GM12872 (cell line): Measurements from ENCODE around the gene CDK14.

ENCODE experiments used
- TF ChIP-seq, protein P1 (sequence below): IDR thresholded peaks from 3 replicates; pipeline ENCODE4 v1.5.1; 2011; ENCODE audit warnings: low read depth, mild to moderate bottlenecking, low read length, moderate library complexity; ENCODE audit not compliant: insufficient read depth

Gene CDK14

DNA sequence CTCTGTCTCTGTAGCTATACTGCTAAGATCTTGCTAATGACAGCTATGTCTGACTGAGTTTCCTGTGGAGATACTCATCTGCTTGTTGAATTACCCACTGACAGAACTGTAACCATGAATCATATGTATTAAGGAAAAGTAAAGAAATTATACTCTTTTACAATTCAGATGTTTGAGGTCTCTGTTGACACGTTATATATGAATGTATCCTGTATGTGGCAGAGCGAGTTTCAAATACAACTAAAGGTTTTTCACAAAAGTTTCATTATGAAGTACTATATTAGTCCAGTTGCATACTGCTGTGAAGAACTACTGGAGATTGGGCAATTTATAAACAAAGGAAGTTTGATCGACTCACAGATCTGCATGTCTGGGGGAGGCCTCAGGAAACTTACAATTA lies 232.5 kb downstream of the CDK14 start:
- TF ChIP-seq, protein P1, sequence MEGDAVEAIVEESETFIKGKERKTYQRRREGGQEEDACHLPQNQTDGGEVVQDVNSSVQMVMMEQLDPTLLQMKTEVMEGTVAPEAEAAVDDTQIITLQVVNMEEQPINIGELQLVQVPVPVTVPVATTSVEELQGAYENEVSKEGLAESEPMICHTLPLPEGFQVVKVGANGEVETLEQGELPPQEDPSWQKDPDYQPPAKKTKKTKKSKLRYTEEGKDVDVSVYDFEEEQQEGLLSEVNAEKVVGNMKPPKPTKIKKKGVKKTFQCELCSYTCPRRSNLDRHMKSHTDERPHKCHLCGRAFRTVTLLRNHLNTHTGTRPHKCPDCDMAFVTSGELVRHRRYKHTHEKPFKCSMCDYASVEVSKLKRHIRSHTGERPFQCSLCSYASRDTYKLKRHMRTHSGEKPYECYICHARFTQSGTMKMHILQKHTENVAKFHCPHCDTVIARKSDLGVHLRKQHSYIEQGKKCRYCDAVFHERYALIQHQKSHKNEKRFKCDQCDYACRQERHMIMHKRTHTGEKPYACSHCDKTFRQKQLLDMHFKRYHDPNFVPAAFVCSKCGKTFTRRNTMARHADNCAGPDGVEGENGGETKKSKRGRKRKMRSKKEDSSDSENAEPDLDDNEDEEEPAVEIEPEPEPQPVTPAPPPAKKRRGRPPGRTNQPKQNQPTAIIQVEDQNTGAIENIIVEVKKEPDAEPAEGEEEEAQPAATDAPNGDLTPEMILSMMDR: no peak

DNA sequence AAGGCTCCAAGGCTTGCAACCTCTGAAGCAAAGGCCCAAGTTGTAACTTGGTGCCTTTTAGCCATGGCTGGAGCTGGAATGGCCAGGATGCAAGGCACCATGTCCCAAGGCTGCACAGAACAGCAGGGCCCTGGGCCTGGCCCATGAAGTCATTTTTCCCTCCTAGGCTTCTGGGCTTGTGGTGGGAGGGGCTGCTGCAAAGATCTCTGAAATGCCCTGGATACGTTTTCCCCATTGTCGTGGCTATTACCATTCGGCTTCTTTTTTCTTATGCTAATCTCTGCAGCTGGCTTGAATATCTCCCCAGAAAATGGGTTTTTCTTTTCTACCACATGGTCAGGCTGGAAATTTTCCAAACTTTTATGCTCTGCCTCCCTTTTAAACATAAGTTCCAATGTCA lies 234.2 kb downstream of the CDK14 start:
- TF ChIP-seq, protein P1: no peak

DNA sequence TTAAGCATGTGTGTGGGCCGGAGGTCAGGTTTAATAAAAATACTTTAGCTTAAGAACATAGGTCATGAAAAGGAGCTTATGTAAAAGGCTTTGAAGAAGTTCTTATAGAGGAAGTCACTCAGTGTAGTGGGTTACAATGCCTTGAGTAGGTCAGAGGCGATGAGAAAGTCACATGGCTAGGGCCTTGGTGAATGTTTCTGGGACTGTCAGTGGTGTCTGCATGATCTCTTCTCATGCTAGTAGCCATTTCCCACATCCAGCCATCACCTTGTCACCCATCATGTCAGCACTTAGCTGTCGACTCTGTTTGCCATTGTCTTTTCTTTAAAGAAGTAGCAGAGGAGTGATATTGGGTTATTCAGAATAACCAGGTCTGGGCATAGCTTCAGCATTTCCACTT lies 236.6 kb downstream of the CDK14 start:
- TF ChIP-seq, protein P1: no peak

DNA sequence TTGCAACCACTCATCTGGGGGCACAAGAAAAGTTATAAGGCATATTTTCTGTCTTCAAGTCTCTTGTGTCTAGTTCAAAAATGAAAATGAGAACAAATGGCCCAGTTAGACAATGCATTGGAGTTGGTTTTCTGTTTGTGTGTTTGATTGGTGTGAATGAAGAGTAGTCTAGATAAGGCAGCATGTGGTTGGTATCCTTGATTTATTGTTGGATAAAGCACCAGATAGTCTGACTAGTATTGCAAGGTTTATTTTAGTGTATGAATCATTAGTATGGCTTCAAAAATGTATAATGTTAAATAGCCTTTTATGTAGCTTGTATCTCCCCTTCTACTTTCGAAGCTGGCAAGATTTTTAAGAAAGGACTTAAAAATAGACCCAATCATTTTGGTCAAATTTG lies 237.3 kb downstream of the CDK14 start:
- TF ChIP-seq, protein P1: no peak

DNA sequence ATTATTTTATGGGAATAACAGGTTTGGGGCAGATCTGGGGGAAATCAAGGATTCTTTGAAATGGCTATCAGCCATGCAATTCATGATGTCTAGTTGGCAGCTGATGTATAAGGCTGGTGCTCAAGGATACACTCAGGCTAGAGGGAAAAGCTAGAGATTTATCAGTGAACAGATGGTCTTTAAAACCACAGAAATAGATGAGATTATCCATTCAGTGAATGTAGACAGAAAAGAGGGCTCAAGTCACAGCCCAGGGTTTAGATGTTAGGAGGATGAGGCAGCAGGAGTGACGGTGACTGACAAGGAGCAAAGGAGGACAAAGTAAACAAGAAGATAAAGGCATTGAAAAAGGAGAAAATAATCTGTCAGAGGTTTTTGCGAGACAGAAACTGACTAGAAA lies 238.7 kb downstream of the CDK14 start:
- TF ChIP-seq, protein P1: no peak

DNA sequence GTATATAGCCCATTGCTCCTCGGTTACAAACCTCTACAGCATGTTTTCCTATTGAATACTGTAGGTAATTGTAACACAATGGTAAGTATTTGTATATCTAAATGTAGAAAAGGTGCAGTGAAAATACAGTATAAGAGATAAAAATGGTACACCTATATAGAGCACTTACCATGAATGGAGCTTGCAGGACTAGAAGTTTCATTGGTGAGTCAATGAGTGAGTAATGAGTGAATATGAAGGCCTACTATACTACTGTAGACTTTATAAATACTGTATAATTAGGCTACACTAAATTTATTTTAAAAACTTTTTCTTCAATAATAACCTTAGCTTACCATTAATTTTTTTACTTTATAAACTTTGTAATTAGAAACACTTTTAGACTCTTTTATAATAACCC lies 239.7 kb downstream of the CDK14 start:
- TF ChIP-seq, protein P1: no peak

DNA sequence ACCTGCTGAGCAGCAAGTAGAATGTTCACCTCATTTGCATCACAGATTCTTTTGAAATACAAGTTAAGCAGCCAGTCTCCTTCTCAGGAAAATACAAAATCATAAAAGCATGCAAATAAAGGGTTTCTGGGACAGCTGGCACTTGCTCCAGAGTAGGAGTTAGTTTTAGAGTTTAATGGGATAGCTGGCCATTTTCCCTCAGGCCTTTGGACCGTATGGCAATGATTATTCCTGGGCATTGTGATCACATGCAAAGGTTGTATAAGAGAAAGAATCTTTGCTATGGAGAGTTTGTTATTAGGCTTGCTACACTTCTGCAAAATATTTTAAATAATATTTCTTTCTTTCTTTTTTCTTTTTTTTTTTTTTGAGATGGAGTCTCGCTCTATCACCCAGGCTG lies 240.8 kb downstream of the CDK14 start:
- TF ChIP-seq, protein P1: no peak

DNA sequence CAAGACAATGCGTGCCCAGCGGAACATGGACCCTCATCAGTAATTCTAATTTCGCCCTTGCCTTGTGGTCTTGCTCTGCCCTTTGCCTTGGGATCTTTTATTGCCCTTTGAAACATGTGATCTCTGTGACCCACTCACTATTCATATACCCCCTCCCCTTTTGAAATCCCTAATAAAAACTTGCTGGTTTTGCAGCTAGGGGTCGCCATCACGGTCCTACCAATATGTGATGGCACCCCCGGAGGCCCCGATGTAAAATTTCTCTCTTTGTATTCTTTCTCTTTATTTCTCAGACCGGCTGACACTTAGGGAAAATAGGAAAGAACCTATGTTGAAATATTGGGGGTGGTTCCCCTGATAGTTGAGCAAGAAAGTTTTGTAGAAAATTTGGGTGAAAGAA lies 242.7 kb downstream of the CDK14 start:
- TF ChIP-seq, protein P1: no peak
